Trophoblast cell (in vitro differentiated cells and primary cell): Measurements from ENCODE around the gene LGR5.

Experiments used
- DNase-seq, 2 donors: peaks; one replicate each; pipeline ENCODE4 v3.0.0-alpha.2; 2016
- H2AFZ ChIP-seq: 2 replicates; pipeline ENCODE4 v1.6.1; 2013; ENCODE audit warnings: low read length, moderate library complexity, mild to moderate bottlenecking; ENCODE audit not compliant: insufficient read depth, poor library complexity
- H2AK5ac ChIP-seq: 2 replicates; pipeline ENCODE4 v1.6.1; 2013; ENCODE audit warnings: mild to moderate bottlenecking, low read length
- H2BK120ac ChIP-seq: 2 replicates; pipeline ENCODE4 v1.6.1; 2013; ENCODE audit warnings: low read length, mild to moderate bottlenecking, moderate library complexity; ENCODE audit not compliant: insufficient read depth, poor library complexity
- H2BK12ac ChIP-seq: 2 replicates; pipeline ENCODE4 v1.6.1; 2013; ENCODE audit warnings: mild to moderate bottlenecking, low read length, moderate library complexity
- H2BK5ac ChIP-seq: 2 replicates; pipeline ENCODE4 v1.6.1; 2013; ENCODE audit warnings: low read length, low read depth, moderate library complexity, mild to moderate bottlenecking; ENCODE audit not compliant: poor library complexity
- H3K14ac ChIP-seq: 2 replicates; pipeline ENCODE4 v1.6.1; 2013; ENCODE audit warnings: mild to moderate bottlenecking, low read length
- H3K18ac ChIP-seq: 2 replicates; pipeline ENCODE4 v1.6.1; 2013; ENCODE audit warnings: mild to moderate bottlenecking, low read length
- H3K23ac ChIP-seq: 2 replicates; pipeline ENCODE4 v1.6.1; 2013; ENCODE audit warnings: low read length
- H3K27ac ChIP-seq: 2 replicates; pipeline ENCODE4 v1.5.1; 2013; ENCODE audit warnings: low read depth, mild to moderate bottlenecking, inconsistent platforms, low read length, moderate library complexity
- H3K27me3 ChIP-seq: 2 replicates; pipeline ENCODE4 v1.6.1; 2013; ENCODE audit warnings: inconsistent platforms, mild to moderate bottlenecking, low read length, moderate library complexity; ENCODE audit not compliant: insufficient read depth
- H3K36me3 ChIP-seq, 2 experiments: 1 replicate in 1 of 2; 2 replicates in 1 of 2; pipeline ENCODE4 v1.6.1; 2013; ENCODE audit warnings: low read length in 2 of 2, mild to moderate bottlenecking in 2 of 2, moderate library complexity in 1 of 2; ENCODE audit not compliant: insufficient read depth in 2 of 2, control insufficient read depth in 1 of 2
- H3K4ac ChIP-seq: 2 replicates; pipeline ENCODE4 v1.6.1; 2013; ENCODE audit warnings: low read depth, mild to moderate bottlenecking, low read length, moderate library complexity
- H3K4me1 ChIP-seq, 2 experiments: 1 replicate in 1 of 2; 2 replicates in 1 of 2; pipeline ENCODE4 v1.6.1; 2013; ENCODE audit warnings: low read length in 2 of 2, mild to moderate bottlenecking in 2 of 2, moderate library complexity in 1 of 2; ENCODE audit not compliant: insufficient read depth in 2 of 2, control insufficient read depth in 1 of 2
- H3K4me2 ChIP-seq: 2 replicates; pipeline ENCODE4 v1.6.1; 2013; ENCODE audit warnings: inconsistent platforms, mild to moderate bottlenecking, low read length, moderate library complexity
- H3K4me3 ChIP-seq: 2 replicates; pipeline ENCODE4 v1.5.1; 2013; ENCODE audit warnings: mild to moderate bottlenecking, low read depth, low read length, inconsistent platforms
- H3K79me1 ChIP-seq: one replicate; pipeline ENCODE4 v1.6.1; 2013; ENCODE audit warnings: low read length
- H3K79me2 ChIP-seq: 2 replicates; pipeline ENCODE4 v1.6.1; 2013; ENCODE audit warnings: low read length, mild to moderate bottlenecking; ENCODE audit not compliant: control insufficient read depth, insufficient read depth, poor library complexity
- H3K9ac ChIP-seq: 2 replicates; pipeline ENCODE4 v1.6.1; 2013; ENCODE audit warnings: mild to moderate bottlenecking, low read length
- H3K9me3 ChIP-seq: 2 replicates; pipeline ENCODE4 v1.6.1; 2013; ENCODE audit warnings: low read depth, mild to moderate bottlenecking, control low read depth, inconsistent platforms, low read length; ENCODE audit not compliant: insufficient read depth
- H4K12ac ChIP-seq: 2 replicates; pipeline ENCODE4 v1.6.1; 2013; ENCODE audit warnings: low read depth, mild to moderate bottlenecking, low read length, moderate library complexity
- H4K8ac ChIP-seq: 2 replicates; pipeline ENCODE4 v1.6.1; 2013; ENCODE audit warnings: low read depth, mild to moderate bottlenecking, low read length, moderate library complexity
- H4K91ac ChIP-seq: one replicate; pipeline ENCODE4 v1.6.1; 2013; ENCODE audit warnings: low read depth, mild to moderate bottlenecking, low read length, moderate library complexity
- WGBS: extraction: QIAGEN DNeasy Blood & Tissue Kit; methylation state at CpG from one replicate; pipeline ENCODE4 v1.1.7; 2013; ENCODE audit warnings: missing lambda C conversion rate; ENCODE audit not compliant: insufficient read length, insufficient coverage; ENCODE audit errors: extremely low coverage; 5-methylcytosine and 5-hydroxymethylcytosine counted together

LGR5 gene

GRCh38 chr12:71460318-71460717, 20.7 kb downstream of the LGR5 start:
- no peaks in the 10 kb centered on the region for H3K79me1 ChIP-seq
- no peak overlapping the region for H3K14ac ChIP-seq
- H4K8ac ChIP-seq = no peak overlapping the region
- H4K91ac ChIP-seq = no peak overlapping the region
- no peak overlapping the region for H3K27ac ChIP-seq
- no CpG with 5 or more reads among the region's 4 CpGs for WGBS
- H3K79me2 ChIP-seq = no peaks in the 10 kb centered on the region
- H2BK5ac ChIP-seq = no peak overlapping the region
- no peak overlapping the region for H3K4ac ChIP-seq
- H3K18ac ChIP-seq = no peak overlapping the region
- H3K36me3 ChIP-seq = no peaks in the 10 kb centered on the region
- no peaks in the 10 kb centered on the region for H3K27me3 ChIP-seq
- H3K4me3 ChIP-seq = no peak overlapping the region
- H3K4me2 ChIP-seq = no peak overlapping the region
- H2AK5ac ChIP-seq = no peak overlapping the region
- no peak overlapping the region for H3K9ac ChIP-seq
- no peak overlapping the region for H2BK12ac ChIP-seq
- H4K12ac ChIP-seq = no peak overlapping the region
- DNase-seq = no peak
- H3K23ac ChIP-seq = no peak overlapping the region
- no peak overlapping the region for H2AFZ ChIP-seq
- no peaks in the 10 kb centered on the region for H3K4me1 ChIP-seq
- no peaks in the 10 kb centered on the region for H3K9me3 ChIP-seq
- no peak overlapping the region for H2BK120ac ChIP-seq

- no peak overlapping the region for H2BK120ac ChIP-seq
- no peak overlapping the region for H2AK5ac ChIP-seq
- H3K4me1 ChIP-seq = no peaks in the 10 kb centered on the region
Observed at GRCh38 chr12:71460850-71461609, 21.4 kb downstream of the LGR5 start.

DNA sequence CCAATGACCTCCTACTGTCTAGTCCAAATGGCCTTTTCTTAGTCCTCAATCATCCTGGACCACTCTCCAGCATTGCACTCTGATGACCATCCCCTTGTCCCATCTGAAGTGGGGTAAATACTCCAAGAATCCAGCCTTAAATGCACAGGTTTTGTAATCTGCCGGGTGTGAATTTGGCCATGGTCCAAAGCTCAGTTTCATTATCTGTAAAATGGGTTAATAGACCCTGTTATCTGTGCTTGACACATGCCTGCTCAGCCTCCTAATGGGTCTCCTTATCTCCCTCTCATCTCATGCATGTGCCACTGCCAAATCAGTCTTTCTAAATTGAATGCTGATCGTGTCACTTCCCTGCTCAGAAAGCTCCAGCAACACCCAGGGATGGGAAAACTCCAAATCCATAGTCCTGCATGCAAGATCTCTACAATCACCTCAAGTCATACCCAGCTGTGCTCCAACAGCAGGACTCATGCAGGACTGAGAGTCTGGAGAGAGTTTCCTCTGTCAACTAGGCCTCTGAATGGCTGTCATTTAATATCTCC, 22.3 kb downstream of the LGR5 start:
- no peaks in the 10 kb centered on the region for H3K9me3 ChIP-seq
- H3K27ac ChIP-seq = no peak overlapping the region
- no peak overlapping the region for H2AK5ac ChIP-seq
- no peak overlapping the region for H2BK5ac ChIP-seq
- H3K9ac ChIP-seq = no peak overlapping the region
- H3K4me2 ChIP-seq = no peak overlapping the region
- WGBS = no CpG with 5 or more reads among the region's 2 CpGs
- H3K4ac ChIP-seq = no peak overlapping the region
- H3K79me1 ChIP-seq = no peaks in the 10 kb centered on the region
- no peaks in the 10 kb centered on the region for H3K79me2 ChIP-seq
- no peak overlapping the region for H3K4me3 ChIP-seq
- H4K12ac ChIP-seq = no peak overlapping the region
- no peak overlapping the region for H2AFZ ChIP-seq
- no peak overlapping the region for H2BK120ac ChIP-seq
- no peak overlapping the region for H3K14ac ChIP-seq
- H3K23ac ChIP-seq = no peak overlapping the region
- no peaks in the 10 kb centered on the region for H3K4me1 ChIP-seq
- H4K91ac ChIP-seq = no peak overlapping the region
- H3K36me3 ChIP-seq = no peaks in the 10 kb centered on the region
- H2BK12ac ChIP-seq = no peak overlapping the region
- no peak for DNase-seq
- H3K18ac ChIP-seq = no peak overlapping the region
- no peaks in the 10 kb centered on the region for H3K27me3 ChIP-seq
- H4K8ac ChIP-seq = no peak overlapping the region

More at GRCh38 chr12:71460850-71461609, 21.4 kb downstream of the LGR5 start:
- Histone ChIP-seq H4K12ac (no peak overlapping the region), H3K4ac (no peak overlapping the region), H2BK12ac (no peak overlapping the region), H4K91ac (no peak overlapping the region), H3K9me3 (no peaks in the 10 kb centered on the region), H3K18ac (no peak overlapping the region), H3K4me3 (no peak overlapping the region), H3K27me3 (no peaks in the 10 kb centered on the region), H3K23ac (no peak overlapping the region), H3K9ac (no peak overlapping the region), H3K79me1 (no peaks in the 10 kb centered on the region), H4K8ac (no peak overlapping the region), H2BK5ac (no peak overlapping the region), H3K79me2 (no peaks in the 10 kb centered on the region), H3K36me3 (no peaks in the 10 kb centered on the region), H3K27ac (no peak overlapping the region), H2AFZ (no peak overlapping the region), H3K14ac (no peak overlapping the region), H3K4me2 (no peak overlapping the region)
- no CpG with 5 or more reads among the region's 1 CpG for WGBS
- DNase-seq = no peak

DNA sequence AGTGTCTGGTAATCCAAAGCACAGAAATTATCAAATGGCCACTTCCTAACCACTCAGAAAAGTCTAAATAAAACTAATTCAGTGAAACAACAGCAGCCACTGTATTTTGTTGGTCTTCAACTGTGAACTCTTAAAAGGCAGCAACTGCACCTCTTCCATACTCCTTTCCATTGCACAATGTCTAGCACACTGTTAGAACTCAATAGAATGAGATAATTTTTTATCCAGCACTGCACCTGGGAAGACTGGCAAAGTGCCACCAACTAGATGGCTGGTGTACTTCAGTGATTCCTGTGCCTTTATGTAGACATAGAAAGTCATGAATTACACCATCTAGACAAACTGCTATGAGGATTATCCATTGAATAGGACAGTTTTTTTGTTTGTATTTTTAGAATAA, 26.2 kb downstream of the LGR5 start:
- Histone ChIP-seq H2AK5ac (no peak overlapping the region), H3K4me3 (no peak overlapping the region)

More for the DNA sequence above, 26.2 kb downstream of the LGR5 start:
- Histone ChIP-seq H3K36me3 (no peaks in the 10 kb centered on the region), H3K9ac (no peak overlapping the region), H2BK5ac (no peak overlapping the region), H2BK120ac (no peak overlapping the region), H3K27ac (no peak overlapping the region), H4K12ac (no peak overlapping the region), H3K4me1 (no peaks in the 10 kb centered on the region), H3K4me2 (no peak overlapping the region), H3K79me2 (no peaks in the 10 kb centered on the region), H3K14ac (no peak overlapping the region), H3K23ac (no peak overlapping the region), H3K4ac (no peak overlapping the region), H4K8ac (no peak overlapping the region), H3K18ac (no peak overlapping the region), H3K9me3 (no peaks in the 10 kb centered on the region), H3K27me3 (no peaks in the 10 kb centered on the region), H2BK12ac (no peak overlapping the region), H4K91ac (no peak overlapping the region), H3K79me1 (no peaks in the 10 kb centered on the region), H2AFZ (no peak overlapping the region)
- DNase-seq = no peak
